GM19025 (cell line): ENCODE data around the gene KCNJ2.

Experiments
- ATAC-seq: cut with Tn5 transposase; IDR thresholded peaks from one replicate; pipeline ENCODE4 v1.9.1; 2021; ENCODE audit warnings: mild to moderate bottlenecking, low read depth, moderate library complexity; ENCODE audit not compliant: unreplicated experiment

The KCNJ2 gene

DNA sequence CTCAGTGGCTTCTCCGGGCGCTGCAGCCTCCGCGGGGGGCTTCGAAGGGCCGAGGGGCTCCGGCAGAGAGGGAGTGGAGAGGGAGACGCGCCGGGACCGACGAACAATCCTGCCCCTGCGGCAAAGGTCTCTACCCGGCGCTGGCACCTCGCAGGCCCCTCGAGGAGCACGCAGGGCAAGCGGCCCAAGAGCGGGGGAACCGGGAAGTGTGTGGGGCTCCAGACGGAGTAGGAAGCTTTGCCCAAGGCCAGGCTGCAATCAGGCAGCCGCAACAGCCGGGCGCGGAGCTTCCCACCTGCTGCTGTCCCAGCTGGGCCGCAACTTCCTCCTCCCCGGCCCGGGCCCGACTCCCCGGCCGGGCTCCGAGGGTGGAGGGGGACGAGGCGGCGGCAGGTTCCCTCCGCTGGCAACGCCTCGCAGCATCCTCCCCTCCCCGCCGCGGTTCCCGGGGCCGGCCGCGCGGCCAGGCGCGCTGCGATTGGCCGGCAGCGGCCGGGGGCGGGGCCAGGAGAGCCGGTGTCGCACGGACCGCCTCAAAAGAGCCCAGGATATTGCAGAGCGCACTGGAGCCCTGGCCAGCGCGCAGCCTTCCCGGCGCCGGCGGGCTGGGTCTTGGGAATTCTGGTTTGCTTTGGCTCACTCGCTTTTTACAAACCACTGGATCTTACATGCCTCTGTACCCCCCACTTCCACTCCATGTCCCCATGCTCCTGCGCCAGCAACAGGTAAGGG, at the start of gene KCNJ2:
Gene KCNJ2, plus strand, starts transcription at position 556 of the 732 bp plus-strand sequence. CDS start 5,508 bp downstream, outside the sequence.
- peak; percentile 97 for ATAC-seq

DNA sequence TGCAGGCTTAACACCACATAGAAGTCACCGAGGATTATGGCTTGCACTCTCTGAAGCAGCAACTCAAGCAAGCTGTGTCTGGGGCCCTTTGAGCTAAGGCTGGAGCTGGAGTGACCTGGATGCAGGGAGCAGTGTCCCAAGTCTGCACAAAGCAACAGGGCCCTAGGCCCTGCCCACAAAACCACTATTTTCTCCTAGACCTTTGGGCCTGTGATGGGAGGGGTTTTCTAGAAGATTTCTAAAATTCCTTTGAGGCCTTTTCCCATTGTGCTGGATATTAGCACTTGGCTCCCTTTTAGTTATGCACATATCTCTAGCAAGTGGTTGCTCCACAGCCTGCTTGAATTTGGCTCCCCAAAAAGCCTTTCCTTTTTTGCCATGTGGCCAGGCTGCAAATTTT, 49.8 kb upstream of the KCNJ2 start:
- no peak for ATAC-seq

DNA sequence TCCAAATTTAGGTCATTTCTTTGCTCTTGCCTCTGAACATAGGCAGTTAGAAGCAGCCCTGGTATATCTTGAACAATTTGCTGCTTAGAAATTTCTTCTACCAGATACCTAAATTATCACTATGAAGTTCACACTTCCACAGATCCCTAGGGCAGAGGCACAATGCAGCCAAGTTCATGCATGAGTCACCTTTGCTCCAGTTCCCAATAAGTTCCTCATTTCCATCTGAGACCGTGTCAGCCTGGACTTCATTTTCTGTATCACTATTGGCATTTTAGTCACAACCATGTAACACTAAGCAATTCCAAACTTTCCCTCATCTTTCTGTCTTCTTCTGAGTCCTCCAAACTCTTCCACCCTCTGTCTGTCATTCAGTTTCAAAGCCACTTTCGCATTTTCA, 49.3 kb upstream of the KCNJ2 start:
- ATAC-seq, result no peak

GRCh38 chr17:70120425-70120824, 48.9 kb upstream of the KCNJ2 start:
- ATAC-seq, result no peak

GRCh38 chr17:70121126-70121525, 48.2 kb upstream of the KCNJ2 start:
- ATAC-seq, result no peak

- ATAC-seq, result no peak
Observed at GRCh38 chr17:70123193-70123592, 46.1 kb upstream of the KCNJ2 start.

GRCh38 chr17:70124723-70125122, 44.6 kb upstream of the KCNJ2 start:
- no peak for ATAC-seq

DNA sequence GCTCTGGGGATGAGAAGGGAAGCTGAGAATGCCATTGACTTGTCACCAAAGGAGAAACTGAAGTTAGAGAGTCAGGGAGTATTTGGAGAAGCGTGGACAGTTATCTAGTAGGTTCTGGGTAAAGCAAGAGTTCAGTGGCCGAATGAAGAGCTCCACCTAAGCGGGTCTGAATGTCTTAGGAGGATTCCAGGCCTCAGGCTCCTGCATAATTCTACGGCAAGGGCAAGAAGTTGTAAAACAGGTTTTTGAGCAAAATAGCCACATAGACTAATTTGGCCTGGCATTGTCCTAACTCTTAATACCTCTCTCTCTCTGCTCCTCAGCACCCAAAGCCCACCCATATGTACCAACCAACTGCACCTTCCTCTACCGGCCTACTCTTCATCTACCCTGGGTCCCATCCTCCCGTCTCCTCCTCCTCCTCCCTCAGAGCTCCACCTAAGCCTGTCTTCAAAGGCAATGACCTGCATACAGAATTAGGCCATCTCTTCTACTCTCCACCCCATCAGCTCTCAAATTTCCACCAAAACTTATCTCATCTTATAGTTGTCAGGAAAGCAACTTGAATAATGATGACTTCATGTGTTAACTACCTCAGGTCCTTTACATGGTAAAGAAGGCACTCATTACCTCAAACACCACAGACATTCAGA, 42.0 kb upstream of the KCNJ2 start:
- no peak for ATAC-seq

DNA sequence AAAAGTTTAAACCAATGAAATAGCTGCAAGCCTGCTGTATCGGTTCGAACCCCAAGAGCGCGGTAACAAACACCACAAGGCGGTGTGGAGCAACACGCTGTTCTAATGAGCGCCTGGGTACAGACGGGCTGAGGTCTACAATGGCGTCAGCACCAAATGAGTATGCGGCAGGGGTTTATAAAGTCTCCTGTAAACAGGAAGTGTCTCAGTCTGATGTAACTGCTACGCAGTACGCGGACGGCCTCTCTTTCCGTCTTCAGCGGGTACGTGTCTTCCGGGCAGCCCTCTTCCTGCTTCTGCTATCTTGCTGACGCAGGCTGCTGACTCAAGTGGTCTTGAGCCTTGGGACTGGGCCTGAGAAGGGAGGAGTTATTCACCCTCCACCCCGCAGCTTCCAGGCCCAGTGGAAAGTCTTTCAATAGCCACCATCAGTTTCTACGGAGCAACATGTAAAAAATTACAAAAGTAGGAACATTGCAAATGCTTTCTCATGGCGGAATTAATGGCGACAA, 40.5 kb upstream of the KCNJ2 start:
- no peak for ATAC-seq

GRCh38 chr17:70130289-70130688, 39.0 kb upstream of the KCNJ2 start:
- no peak for ATAC-seq

DNA sequence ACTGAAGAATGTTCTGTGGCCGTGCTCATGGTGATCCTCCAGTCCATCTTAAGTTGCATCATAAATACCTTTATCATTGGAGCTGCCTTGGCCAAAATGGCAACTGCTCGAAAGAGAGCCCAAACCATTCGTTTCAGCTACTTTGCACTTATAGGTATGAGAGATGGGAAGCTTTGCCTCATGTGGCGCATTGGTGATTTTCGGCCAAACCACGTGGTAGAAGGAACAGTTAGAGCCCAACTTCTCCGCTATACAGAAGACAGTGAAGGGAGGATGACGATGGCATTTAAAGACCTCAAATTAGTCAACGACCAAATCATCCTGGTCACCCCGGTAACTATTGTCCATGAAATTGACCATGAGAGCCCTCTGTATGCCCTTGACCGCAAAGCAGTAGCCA, 36.8 kb upstream of the KCNJ2 start:
- no peak for ATAC-seq

- ATAC-seq, result no peak
Observed at GRCh38 chr17:70134042-70134441, 35.3 kb upstream of the KCNJ2 start.

- no peak for ATAC-seq
Observed at GRCh38 chr17:70134777-70135176, 34.6 kb upstream of the KCNJ2 start.

- ATAC-seq, result no peak
Observed at GRCh38 chr17:70136131-70136530, 33.2 kb upstream of the KCNJ2 start.

DNA sequence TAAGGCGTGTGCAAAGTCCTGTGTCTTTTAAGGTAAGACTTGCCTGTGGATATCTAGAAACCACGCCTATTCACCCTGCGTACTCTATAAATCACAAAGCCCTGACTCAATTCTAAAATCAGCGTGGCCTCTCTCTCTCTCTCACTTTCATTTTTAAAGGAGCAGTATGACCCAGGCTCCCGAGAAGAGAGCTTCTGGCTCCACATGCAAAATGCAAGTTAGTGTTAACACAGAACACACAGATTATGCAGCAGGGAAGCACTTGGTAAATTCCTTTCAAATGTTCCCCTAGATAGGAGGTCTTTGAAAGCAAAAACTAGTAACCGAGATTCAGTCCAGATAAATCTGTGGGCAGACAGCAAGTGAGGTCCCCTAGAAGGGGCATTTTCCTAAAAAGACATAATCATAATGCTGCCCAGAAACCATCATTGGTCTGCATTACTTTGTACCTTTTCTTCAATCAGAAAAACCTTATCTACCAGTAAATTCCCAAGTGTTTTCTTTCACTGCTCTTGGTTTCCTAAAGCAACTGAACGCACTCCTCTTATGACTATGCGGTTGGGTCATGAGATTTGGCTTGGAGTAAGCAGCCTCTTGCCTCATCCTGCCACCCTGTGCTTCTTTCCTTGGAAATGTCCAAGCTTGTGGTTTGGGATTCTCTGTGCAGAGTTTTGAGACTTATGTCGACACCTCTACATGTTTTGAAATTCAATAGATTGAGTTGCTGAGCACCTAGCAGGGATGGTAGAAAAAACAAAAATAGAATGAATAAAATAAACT, 31.7 kb upstream of the KCNJ2 start:
- ATAC-seq, result peak; percentile 99

DNA sequence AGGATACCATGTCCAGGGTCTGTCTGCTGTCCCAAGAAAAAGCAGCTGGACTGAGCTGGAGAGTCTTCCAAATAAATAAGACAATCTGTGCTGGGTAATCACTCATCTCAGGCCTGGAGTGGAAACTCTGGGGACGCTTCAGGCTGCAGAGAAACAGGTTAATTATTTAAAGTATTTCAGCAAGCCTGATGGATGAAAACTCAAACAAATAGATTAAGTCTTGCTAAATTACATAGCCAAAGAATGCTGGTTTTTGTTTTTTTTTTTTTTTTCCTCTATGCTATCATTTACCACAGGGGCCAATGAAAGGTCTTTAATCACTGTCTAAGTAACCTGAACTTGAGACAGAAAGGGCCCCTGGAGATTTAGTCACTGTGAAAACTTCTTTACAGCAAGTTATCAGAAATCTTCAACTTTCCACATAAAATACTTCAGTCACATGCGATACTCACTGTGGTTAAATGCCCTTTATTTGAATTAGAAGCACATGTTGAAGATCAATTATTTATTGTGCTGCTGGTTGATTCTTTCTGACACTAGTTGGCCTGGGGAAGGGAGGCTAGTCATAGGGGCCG, 31.0 kb upstream of the KCNJ2 start:
- ATAC-seq, result no peak

GRCh38 chr17:70139449-70139993, 29.8 kb upstream of the KCNJ2 start:
- no peak for ATAC-seq

GRCh38 chr17:70144260-70144846, 25.0 kb upstream of the KCNJ2 start:
- no peak for ATAC-seq

DNA sequence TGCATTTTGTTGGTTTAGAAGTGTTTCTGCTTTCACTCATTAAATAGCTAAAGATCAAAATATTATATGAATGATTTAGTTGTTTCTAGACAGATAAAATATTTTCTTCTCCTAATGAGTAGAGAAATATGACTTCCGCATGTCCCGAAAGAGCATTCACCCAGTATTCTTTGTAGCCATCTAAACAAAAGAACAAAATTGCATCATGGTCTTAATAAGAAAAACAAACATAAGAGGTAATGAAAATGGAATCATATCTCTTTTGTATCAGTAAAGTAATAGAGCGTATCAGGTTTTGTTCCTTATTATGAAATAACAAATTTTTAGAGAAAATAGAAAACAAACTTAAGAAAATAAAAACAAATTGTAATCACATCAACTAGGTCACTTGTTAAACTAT, 16.1 kb upstream of the KCNJ2 start:
- no peak for ATAC-seq

GRCh38 chr17:70157151-70157550, 12.2 kb upstream of the KCNJ2 start:
- no peak for ATAC-seq
